K562 (cell line): ENCODE measurements around the gene OR2A25.

ENCODE experiments used
- CTCF ChIP-seq, 3 experiments: IDR thresholded peaks in 2 of 3; conservative IDR thresholded peaks in 1 of 3; 2 replicates each; pipeline ENCODE4 v1.5.1; 2011 to 2012; ENCODE audit warnings: low read length in 3 of 3, mild to moderate bottlenecking in 3 of 3, control low read depth in 2 of 3, improper control_type of control experiment in 1 of 3, inconsistent platforms in 1 of 3, low read depth in 1 of 3, mixed read lengths in 1 of 3, moderate library complexity in 1 of 3; ENCODE audit not compliant: insufficient read depth in 2 of 3
- FOXM1 ChIP-seq, 2 experiments: fragments of 450-650 bp in 1 of 2; sonication (generic) in 1 of 2; formaldehyde crosslinking in 1 of 2; IDR thresholded peaks; 2 replicates each; pipeline versions ENCODE4 v1.6.1 to v1.9.0; 2017 to 2022; ENCODE audit warnings: low read depth in 2 of 2, mild to moderate bottlenecking in 2 of 2, missing genetic modification reagents in 1 of 2, moderate library complexity in 1 of 2
- GTF2B ChIP-seq: IDR thresholded peaks from 2 replicates; pipeline ENCODE4 v1.6.1; 2011; ENCODE audit not compliant: insufficient read length; ENCODE audit errors: extremely low read depth
- HOMEZ ChIP-seq: fragments of 250-450 bp; sonication (Bioruptor Pico); IDR thresholded peaks from 2 replicates; pipeline ENCODE4 v1.4.0; 2020; ENCODE audit warnings: mild to moderate bottlenecking, moderate library complexity
- JUN ChIP-seq, 2 experiments: sonication (generic) in 1 of 2; formaldehyde crosslinking in 1 of 2; IDR thresholded peaks; 2 replicates each; pipeline versions ENCODE4 v1.6.1 to v1.8.0; 2012 to 2022; ENCODE audit warnings: borderline replicate concordance in 2 of 2, mild to moderate bottlenecking in 2 of 2, improper control_type of control experiment in 1 of 2, low read depth in 1 of 2, low read length in 1 of 2, missing genetic modification reagents in 1 of 2
- MCM7 ChIP-seq, 2 experiments: fragments of 450-650 bp; IDR thresholded peaks; 2 replicates each; pipeline ENCODE4 v1.6.1; 2016 to 2018
- NR1H2 ChIP-seq: sonication (generic); formaldehyde crosslinking; IDR thresholded peaks from 2 replicates; pipeline ENCODE4 v1.4.0; 2020; ENCODE audit warnings: mild to moderate bottlenecking, missing genetic modification reagents
- NRF1 ChIP-seq, 2 experiments: fragments of 450-650 bp; IDR thresholded peaks in 1 of 2; conservative IDR thresholded peaks in 1 of 2; 2 replicates each; pipeline ENCODE4 v1.6.1; 2014; ENCODE audit warnings: mild to moderate bottlenecking in 2 of 2
- POLR3A ChIP-seq: IDR thresholded peaks from 2 replicates; pipeline ENCODE4 v1.6.1; 2011; ENCODE audit warnings: borderline replicate concordance, mild to moderate bottlenecking, moderate library complexity; ENCODE audit not compliant: insufficient read length, insufficient read depth; ENCODE audit errors: extremely low read depth
- ZBTB7A ChIP-seq: IDR thresholded peaks from 2 replicates; pipeline ENCODE4 v1.6.1; 2011; ENCODE audit warnings: low read depth, mild to moderate bottlenecking, low read length, moderate library complexity, borderline replicate concordance; ENCODE audit not compliant: control insufficient read depth
- ZNF212 ChIP-seq: fragments of 450-650 bp; formaldehyde crosslinking; IDR thresholded peaks from 2 replicates; pipeline ENCODE4 v1.4.0; 2020; ENCODE audit warnings: mild to moderate bottlenecking

GRCh38 chr7:144035385-144035784 lies 34.2 kb upstream of the OR2A25 start:
- TF ChIP-seq FOXM1 (IDR thresholded peaks at IDR 0.05; ENCODE audit: low read depth) (no peak), FOXM1 (CRISPR knock-in tag; IDR thresholded peaks at IDR 0.05; ENCODE audit: low read depth) (no peak), MCM7 (IDR thresholded peaks at IDR 0.05) (no peak), CTCF (IDR thresholded peaks at IDR 0.05 in 2 of 3, conservative IDR thresholded peaks at IDR 0.05 in 1 of 3; ENCODE audit: insufficient read depth in 2 of 3, low read depth in 1 of 3, low read length in 3 of 3) (no peak), GTF2B (no peak), NR1H2 (CRISPR knock-in tag) (no peak), JUN (IDR thresholded peaks at IDR 0.05; ENCODE audit: borderline replicate concordance, low read depth, low read length) (no peak), JUN (CRISPR knock-in tag; IDR thresholded peaks at IDR 0.05; ENCODE audit: borderline replicate concordance) (no peak), POLR3A (no peak), HOMEZ (CRISPR knock-in tag) (no peak), NRF1 (conservative IDR thresholded peaks at IDR 0.05 in 1 of 2, IDR thresholded peaks at IDR 0.05 in 1 of 2) (no peak), ZBTB7A (no peak), ZNF212 (no peak)
